Gastroesophageal sphincter (tissue), 3 donors: ENCODE results near the gene HNRNPM.

Experiments used
- CTCF ChIP-seq, 4 experiments: fragments of 200-600 bp in 2 of 4; fragments of 450-650 bp in 2 of 4; sonication (generic) in 1 of 4; IDR thresholded peaks; one replicate each; pipeline ENCODE4 v1.5.1; 2017 to 2019; ENCODE audit warnings: antibody characterized with exemption in 4 of 4, mild to moderate bottlenecking in 2 of 4, moderate library complexity in 2 of 4
- EP300 ChIP-seq: sonication (generic); formaldehyde crosslinking; IDR thresholded peaks from one replicate; pipeline ENCODE4 v1.6.1; 2017; ENCODE audit warnings: antibody characterized with exemption, mild to moderate bottlenecking

GRCh38 chr19:8475005-8475404, 30.2 kb downstream of the HNRNPM start:
- no peak for TF ChIP-seq EP300
- no peak for TF ChIP-seq CTCF (IDR thresholded peaks at IDR 0.05)
